GM21786 (cell line): ENCODE results near the gene PIP5K1B.

Experiments
- ATAC-seq: cut with Tn5 transposase; IDR thresholded peaks from one replicate; pipeline ENCODE4 v1.9.1; 2021; ENCODE audit not compliant: unreplicated experiment

PIP5K1B gene

DNA sequence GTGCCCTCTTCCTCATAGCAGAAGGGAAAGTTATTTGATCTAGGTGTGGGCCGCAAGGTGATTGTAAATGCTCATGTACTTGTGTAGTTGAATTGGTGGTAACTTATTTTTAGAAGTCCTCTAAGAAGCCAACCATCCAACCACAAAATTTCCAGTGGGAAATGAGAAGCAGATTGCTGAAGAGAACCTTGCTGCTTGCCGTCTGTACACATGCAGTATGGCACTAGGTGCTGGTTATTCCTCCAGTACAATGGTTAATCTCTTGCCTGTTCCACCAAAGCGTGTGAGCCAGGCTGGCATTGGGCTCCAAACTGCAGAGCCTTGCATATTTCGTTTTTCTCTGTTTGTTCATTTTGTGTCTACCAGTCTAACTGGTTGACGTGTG lies 28.0 kb downstream of the PIP5K1B start:
- ATAC-seq, result no peak

DNA sequence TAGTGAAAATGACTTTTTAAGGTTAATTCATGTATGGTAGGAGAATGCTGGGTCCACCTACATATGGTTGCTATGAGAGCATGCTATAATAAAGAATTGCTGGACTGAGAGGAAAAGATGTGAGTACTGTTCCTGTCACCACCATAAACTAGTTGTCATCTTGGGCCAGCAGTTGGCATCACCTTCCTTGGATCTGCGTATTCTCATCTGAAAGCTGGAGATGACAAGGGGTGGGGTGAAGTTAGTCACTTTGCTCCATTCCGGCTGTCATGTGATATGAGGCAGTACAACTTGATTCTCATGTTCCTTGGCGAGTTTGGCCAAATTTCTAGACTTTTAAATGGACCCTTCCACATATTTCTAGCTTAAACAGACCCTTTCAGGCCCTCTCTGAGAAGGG lies 33.3 kb downstream of the PIP5K1B start:
- ATAC-seq, result no peak

DNA sequence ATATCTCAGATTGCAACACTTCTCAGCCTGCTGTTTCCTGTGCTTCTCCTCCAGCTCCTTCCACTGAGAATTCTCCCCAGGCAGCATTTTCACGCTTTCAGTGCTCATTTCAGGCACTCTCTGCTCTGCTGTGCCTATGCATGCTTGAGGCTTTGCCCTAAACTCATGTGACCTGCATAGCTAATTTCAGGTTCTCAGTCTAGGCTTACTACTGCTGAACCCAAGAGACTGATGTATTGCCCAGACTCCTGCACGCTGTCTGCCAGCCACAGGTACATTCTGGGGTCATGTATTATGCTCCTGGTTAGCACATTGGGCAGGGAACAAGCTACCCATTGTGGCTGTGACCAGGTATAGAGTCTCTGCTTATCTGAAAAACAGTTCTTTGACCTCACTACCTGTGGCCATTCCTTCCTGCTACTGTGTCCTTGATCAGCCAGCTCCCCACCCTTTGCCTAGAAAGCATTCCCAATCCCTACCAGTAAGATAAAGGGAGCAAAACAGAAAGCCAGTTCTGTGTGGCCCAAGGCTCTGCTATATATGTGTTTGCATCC lies 34.7 kb downstream of the PIP5K1B start:
- ATAC-seq, result no peak

DNA sequence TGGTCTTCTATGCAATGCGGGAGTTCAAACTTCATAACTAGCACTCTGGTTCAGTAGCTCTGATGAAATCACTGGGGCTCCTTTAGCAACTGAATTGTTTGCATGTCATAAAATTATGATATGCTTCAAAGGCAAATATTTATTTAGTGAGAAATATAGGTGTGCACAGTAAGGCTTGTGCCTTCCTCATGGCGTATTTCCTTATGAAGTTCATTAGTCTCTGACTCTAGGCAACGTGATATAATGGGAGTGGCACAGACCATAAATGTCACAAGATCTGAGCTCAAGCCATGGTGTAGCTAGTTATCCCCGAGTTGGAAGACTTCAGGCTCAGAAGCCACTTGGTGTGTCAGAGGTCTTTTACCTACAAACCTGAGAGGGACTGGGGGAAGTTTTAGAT lies 35.5 kb downstream of the PIP5K1B start:
- ATAC-seq, result no peak

DNA sequence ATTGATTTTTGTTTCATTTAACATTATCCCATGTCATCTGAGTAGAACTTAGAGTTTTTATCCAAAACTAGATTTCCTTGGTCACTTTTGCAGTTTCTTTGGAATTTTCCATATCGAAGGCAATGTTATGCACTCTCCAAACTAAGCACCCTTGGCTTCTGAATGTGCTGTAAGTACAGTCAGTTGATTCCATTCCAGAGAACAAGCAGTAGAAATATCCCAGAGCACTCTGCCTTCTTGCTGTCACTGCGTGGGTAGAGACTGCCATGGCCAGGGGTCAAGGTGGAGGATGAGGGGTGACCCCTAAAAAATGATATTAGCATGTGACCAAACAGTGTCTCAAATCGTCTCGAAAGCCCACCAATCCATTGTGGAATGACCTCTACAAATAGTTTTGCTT lies 36.2 kb downstream of the PIP5K1B start:
- ATAC-seq, result no peak

DNA sequence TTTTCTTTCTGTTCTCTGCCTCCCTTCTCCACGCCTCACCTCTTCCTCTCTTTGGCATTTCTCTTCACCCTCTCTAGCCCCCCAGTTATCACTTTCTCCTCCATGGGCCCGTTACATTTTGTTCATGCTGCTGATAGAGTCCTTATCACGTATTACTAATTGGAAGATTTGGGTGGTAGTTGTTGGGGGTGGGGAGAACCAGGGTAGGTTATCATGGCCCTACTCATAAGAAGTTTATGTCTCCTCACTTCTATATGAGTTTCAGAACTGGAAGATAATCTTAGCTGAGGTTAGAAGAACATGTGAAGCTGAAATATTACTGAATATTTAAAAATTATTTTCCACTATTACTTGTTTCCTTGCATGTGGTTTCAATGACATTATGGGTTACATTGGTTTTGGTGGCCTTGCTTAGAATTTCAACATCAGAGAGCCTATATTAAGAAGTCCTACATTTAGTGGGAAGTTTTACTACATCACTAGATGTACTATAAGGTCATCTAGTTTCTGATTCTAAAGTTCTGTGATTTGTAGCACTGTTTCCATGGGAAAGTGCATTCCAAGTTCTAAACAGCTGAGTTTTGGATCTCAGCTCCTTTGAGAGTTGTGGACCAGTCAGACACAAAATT lies 36.8 kb downstream of the PIP5K1B start:
- no peak for ATAC-seq

DNA sequence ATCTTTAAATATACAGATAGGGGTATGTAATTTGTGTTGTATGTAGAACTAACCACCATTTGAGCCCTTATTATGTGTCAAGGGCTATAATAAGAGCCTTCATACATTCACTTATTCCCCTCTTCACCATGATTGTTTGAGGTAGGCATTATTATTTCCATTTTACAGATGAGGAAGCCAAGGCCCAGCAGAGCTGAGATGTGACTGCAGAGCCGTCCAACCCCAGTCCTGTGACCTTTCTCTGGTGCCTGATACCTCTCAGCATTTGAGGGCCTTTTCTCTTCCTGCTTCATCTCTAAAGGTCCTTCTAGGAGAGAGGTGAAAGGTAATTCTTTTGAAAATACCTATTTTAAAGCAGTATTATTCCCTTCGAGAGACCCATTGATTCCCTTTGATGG lies 37.3 kb downstream of the PIP5K1B start:
- ATAC-seq, result no peak

DNA sequence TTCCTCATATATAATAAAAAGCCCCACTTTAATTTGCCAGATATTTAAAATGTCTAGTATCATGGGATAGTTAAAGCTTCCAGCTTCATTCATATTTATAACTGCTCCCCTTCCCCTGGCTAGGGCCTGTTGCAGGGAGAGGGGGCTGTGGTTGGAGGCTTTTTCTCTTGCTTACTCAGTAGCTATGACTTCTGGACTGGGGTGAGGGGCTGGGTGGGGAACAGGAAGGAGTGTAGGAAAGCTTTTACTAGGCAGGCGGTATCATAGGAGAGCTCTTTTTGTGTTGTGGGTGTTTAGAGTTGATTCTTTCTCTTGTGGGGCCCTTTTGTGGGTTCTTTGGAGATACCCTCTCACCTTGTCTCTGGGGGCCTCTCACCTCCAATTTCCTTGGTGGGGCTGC lies 39.4 kb downstream of the PIP5K1B start:
- no peak for ATAC-seq

DNA sequence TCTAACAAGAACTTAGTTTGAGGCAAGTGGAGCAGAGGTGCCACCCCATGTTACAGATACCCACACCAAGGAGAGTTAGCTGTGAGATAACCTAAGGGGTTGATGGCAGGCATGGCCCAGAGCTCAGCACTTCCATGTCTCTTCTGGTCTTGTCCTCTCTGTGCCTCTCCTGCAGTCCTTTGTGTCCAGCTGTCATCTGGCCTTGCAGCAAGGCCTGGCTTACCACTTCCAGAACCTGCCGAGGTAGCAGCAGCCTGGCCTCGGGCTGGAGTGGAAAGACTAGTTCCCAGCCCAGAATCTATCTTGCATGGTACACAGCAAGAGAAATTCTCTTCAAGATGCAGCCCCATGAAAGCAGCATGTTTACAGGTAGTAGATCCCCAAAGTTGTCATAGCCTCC lies 41.5 kb downstream of the PIP5K1B start:
- ATAC-seq, result no peak

DNA sequence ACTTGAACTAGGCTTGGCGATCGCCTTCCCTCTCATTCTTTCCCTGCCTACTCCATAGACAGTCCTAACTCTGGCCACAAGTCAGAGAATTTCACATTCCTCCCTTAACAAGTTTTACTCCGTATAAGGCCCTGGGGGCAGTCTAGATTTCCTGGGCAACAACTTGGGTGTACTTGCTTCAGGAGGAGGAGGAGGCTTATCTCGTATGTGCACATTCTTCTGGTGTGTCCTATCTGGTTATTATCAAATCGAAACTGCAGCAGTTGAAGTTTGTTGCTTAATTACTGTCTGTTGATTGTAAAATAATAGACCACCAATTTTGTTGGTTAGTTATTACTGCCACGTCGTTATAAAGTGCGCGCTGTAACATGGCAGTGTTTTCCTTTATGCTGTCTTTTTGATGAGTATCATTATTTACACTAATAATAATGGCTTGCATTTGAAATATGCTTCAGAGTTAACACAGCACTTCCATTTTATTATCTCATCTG lies 42.0 kb downstream of the PIP5K1B start:
- ATAC-seq, result no peak

DNA sequence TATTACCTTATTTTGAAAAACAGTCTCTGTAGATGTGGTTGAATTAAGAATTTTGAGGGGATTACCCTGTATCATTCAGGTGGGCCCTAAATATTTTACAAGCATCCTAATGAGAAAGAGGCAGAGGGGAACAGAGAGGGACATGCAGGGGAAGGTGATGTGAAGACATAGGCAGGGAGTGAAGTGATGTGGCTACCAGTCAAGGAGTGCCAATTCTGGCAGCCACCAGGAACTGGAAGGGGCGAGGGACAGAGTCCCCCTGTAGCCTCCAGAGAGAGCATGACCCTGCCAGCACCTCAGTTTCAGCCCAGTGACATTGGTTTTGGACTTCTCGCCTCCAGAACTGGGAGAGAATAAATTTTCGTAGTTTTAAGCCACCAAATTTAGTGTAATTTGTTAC lies 44.1 kb downstream of the PIP5K1B start:
- ATAC-seq, result no peak

DNA sequence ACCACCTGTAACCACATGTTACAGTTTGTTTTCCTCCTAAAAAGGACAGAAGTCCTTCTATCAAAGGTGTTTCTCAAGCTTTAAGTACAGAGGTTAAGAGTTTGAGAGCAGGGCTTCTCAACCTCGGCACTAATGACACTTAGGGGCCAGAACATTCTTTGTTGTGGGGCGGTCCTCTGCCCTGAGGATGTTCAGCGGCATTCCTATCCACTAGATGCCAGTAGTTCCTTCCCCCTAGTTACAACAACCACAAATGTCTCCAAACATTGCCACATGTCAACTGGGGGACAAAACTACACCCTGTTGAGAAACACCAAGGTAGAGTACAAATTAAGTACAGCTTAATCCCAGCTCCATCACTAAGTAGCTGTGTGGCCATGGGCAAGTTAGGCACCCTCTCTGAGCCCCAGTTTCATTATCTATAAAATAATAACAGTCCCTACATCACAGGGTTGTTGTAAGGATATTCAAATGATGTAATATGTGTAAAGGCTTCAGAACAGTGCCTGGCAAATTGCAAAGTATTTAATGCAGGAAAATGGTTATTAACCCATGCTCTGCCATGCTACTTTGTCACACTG lies 44.6 kb downstream of the PIP5K1B start:
- no peak for ATAC-seq

DNA sequence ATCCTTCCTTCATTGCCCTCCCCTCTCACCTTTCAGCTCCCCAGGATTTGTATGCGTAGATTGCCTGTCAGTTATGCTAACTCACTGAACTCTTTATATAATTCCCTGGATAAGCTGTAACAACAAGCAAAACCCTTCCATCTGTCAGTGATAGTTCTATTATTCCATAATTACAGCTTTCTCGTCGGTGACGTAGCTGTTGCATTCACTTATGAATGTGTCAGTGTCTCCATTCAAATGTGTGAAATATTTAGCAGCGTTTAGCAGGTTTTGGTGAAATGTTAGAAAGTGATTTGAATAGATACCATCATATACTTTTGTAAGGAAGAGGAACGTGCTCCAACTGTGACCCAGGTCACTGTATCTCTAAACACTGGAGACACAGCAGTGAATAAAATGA lies 45.2 kb downstream of the PIP5K1B start:
- no peak for ATAC-seq

DNA sequence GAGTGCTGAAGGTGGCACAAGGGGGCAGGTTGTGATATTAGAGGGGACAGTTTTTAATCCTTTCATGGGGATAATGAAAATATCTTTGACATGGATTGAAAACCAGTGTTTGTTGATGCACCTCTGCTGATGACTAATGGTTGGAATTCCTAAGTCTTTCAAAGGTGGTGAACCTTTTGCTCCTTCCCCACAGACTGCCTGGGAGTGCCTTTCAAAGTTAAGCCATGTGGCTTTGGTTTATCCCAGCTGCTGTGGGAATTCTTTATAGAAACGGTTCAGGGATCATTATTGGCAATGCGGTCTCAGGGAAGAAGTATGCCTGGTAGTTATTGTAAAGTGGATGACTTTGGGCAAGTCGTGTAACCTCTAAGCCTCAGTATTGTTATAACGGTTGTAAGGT lies 45.7 kb downstream of the PIP5K1B start:
- no peak for ATAC-seq

DNA sequence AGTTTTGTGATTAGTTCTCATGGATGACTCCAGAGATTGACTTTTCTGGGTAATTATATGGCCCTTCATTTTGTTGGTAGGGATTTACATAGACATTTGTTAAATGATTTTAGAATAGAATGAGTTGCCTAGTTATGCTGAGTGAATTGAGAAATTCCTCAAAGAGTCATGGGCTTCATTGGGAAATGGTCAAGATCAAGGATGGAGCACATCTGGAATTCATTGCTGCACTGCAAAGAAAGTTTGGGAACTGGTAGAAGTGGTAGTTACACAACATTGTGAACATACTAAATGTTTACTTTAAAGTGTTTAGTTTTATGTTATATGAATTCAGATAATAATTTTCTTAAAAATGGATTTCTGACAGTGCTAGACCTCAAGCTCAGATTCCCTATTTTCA lies 46.5 kb downstream of the PIP5K1B start:
- no peak for ATAC-seq

DNA sequence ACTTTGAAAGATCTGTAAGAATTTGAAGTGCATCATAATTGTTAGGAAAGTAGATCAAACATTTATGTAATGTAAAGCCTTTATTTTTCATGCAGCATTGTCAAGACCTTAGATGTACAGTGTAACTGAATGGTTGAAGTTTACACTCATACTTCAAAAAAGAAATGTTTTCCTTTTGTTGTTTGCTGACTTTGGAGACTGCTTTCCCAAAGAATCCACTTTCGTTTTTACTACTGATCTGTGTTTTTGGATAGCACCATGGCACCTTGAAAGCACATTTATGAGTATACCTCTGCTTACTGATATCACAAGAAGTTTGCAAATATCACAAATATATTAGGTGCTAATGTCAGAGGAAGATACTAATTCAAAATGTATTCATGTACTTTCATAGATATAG lies 50.0 kb downstream of the PIP5K1B start:
- ATAC-seq, result no peak

DNA sequence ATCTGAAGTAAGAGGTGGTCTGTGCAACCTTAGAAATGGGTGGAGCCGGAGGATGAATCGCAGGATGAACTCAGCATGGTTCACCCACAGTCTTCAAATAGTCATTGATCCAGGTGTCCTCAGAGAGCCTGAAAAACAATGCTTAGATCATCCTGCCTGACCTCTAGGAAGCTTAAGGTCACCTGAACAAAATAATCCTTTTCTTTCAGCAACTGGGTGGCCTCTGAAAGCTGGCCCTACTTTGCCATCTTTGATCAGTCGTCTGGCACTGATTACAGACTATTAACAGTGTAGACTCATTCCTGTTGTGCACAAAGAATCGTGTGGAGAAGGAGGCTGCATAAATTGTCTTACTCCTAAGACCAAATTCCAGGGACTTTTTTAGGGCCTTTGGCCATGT lies 50.7 kb downstream of the PIP5K1B start:
- ATAC-seq, result no peak

DNA sequence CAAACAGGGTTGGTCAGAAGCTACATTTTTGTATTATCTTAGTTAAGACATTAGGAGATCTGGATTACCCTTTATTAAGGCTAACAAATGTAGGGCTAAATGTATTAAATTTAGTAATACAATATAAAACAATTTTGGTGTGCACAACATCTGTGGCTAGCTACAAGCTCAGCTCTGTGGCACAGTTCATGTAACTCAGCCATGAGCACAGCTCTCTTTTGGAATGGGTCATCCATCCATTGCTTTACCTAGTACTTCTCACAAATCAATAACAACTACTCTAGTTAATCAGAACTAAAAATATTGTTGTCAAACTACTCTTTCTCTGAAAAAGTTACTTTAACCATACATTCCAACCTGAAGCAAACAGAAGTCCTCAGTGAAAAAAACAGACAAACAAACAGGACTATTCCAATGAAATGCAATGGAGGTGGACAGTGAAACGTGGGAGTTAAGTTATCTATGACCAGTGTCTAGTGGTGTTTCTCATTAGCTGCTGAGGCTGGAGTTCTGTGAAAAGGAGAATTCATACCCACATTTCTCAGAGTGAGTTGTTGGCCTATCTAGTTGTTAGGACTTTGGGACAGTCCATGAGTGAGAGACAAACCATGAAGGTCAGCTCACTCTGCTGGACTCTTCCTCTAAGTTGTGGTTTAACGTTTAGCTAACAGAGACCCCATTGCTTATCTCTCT lies 55.1 kb downstream of the PIP5K1B start:
- ATAC-seq, result no peak

DNA sequence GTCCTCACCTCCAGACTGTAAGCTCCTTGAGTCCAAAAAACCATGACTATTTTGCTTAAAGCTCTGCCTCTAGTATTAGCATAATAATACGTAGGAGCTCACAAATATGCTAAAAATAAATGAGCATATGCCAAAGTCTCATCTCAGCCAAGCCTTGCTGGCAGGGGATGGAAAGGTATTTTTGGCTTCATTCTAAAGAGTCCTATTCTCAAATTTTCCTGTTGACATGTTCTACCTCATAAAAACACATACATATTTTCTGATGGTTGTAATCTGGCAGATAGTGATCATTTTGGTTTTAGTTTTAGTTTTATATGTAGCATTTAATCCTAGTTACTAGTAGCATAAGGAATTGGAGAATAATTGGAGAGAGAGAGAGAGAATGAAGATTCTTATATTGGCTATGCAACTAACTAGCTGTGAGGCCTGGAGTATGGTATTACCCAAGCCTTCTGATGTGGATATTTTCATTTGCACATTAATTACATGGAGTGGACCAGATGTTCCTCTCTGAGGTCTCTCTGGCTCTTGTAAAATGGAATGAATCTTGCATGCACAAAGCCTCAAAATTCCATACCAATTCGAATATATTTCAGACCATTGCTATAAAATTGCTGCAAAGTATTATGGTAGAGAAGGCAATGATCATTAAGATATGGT lies 55.8 kb downstream of the PIP5K1B start:
- ATAC-seq, result no peak

DNA sequence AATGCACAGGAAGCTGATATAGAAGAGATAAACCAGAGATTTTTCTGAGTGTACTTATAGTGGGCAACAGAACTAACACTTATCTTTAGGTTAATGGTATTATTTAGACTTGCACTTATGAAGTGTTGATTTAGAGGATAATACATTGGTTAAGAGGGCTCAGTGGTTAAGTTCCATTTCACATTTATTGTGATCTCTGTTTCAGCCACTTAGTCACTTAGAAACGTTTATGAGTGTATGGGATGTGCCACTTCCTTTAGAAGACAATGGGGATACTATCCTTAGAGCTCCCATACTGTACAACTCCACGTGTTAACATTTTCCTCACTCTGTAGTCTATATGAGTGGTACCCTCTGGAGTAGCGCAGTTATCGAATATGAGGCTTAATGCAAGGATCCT lies 57.5 kb downstream of the PIP5K1B start:
- no peak for ATAC-seq

DNA sequence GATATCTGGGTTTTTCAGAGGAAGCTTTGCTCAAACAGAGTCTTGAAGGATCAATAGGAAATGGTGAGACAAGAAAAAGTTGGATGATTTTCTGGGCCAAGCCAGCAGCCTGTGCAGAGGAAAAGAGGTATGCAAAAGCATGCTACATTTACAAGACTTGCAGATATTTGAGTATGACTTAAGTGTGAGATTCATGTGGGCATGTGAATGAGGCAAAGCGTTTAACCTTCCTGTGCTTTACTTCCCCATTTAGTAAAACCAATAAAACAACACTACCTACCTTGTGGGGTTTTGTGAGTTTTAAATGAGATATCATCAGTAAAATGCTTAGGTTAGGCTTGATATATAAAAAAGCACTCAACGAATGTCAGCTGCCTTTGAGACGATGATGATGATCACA lies 58.1 kb downstream of the PIP5K1B start:
- no peak for ATAC-seq

DNA sequence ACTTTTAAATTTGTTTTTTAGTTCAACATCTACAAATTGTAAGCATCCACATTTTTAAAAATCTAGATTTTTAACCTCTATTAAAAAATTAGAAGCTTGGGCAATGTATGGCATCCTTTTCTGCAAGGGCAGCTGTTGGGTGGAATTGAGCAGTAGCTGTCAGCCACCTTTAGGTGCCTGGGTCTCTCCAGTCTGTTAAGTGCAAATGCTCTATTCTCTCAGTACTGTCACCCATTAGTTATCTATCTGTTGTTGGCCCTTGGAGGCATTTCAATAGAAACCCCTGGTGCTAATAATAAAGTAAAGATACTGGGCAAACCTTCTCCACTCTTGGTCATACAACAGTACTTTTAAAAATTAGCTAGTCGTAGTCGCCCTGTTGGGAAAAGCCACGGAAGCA lies 63.6 kb downstream of the PIP5K1B start:
- ATAC-seq, result no peak
